Tibial artery (tissue), 4 donors: ENCODE measurements around the gene CCDC88B.

ENCODE experiments used
- DNase-seq, 2 donors: peaks; one replicate each; pipeline ENCODE4 v3.0.0-alpha.2; 2019
- H3K27ac ChIP-seq, 2 donors: fragments of 200-600 bp; sonication (generic) in 1 of 2; 1 replicate in 1 of 2; 2 replicates in 1 of 2; pipeline ENCODE4 v1.5.1; 2018 to 2019; ENCODE audit warnings: mild to moderate bottlenecking in 1 of 2
- H3K27me3 ChIP-seq, 2 donors: fragments of 200-600 bp; sonication (generic) in 1 of 2; one replicate each; pipeline versions ENCODE4 v1.5.1 to v1.6.0; 2016 to 2019
- H3K36me3 ChIP-seq, 3 donors: fragments of 200-600 bp; sonication (generic) in 2 of 3; one replicate each; pipeline ENCODE4 v1.5.1; 2016 to 2019; ENCODE audit warnings: mild to moderate bottlenecking in 2 of 3
- H3K4me1 ChIP-seq, 4 donors: fragments of 200-600 bp; sonication (generic) in 2 of 4; 1 replicate in 3 of 4; 2 replicates in 1 of 4; pipeline ENCODE4 v1.5.1; 2016 to 2019
- H3K4me3 ChIP-seq, 2 donors: fragments of 200-600 bp; sonication (generic) in 1 of 2; 1 replicate in 1 of 2; 2 replicates in 1 of 2; pipeline ENCODE4 v1.5.1; 2018 to 2019; ENCODE audit warnings: mild to moderate bottlenecking in 2 of 2
- H3K9me3 ChIP-seq, 3 donors: fragments of 200-600 bp; sonication (generic) in 1 of 3; one replicate each; pipeline ENCODE4 v1.5.1; 2016 to 2019
- CTCF ChIP-seq, 2 experiments: fragments of 200-600 bp in 1 of 2; fragments of 450-650 bp in 1 of 2; IDR thresholded peaks; one replicate each; pipeline ENCODE4 v1.5.1; 2017 to 2019; ENCODE audit warnings: antibody characterized with exemption in 2 of 2, mild to moderate bottlenecking in 1 of 2, moderate library complexity in 1 of 2
- intact Hi-C: fragments of 100-400 bp; cut with DNase I; formaldehyde crosslinking; loops from one replicate; pipeline ENCODE4 v1.15.0; 2023; ENCODE audit warnings: low total_unique reads

The CCDC88B gene

GRCh38 chr11:64385945-64386704, 46.1 kb downstream of the CCDC88B start:
- no peaks in the 10 kb centered on the region for H3K36me3 ChIP-seq
- H3K27ac ChIP-seq, result peak overlapping the region; percentile 65 to 66
- H3K9me3 ChIP-seq, result no peaks in the 10 kb centered on the region
- no peak for DNase-seq
- H3K4me3 ChIP-seq, result no peak overlapping the region
- H3K4me1 ChIP-seq, result peaks cover 9 to 26% (median 20%) of the 10 kb centered on the region in 4 donors
- intact Hi-C loops, result loop anchor here (10.0 kb wide), 1 partner anchor 339 kb away; the partner anchor contains the start of gene NRXN2
- H3K27me3 ChIP-seq, result no peaks in the 10 kb centered on the region
- TF ChIP-seq CTCF (IDR thresholded peaks at IDR 0.05), result no peak

GRCh38 chr11:64387916-64388315, 47.9 kb downstream of the CCDC88B start:
- Histone ChIP-seq H3K27me3 (no peaks in the 10 kb centered on the region), H3K9me3 (no peaks in the 10 kb centered on the region), H3K4me1 (peaks cover 9 to 26% (median 20%) of the 10 kb centered on the region in 4 donors), H3K36me3 (no peaks in the 10 kb centered on the region), H3K27ac (no peak overlapping the region), H3K4me3 (no peak overlapping the region)
- intact Hi-C loops, result loop anchor here (10.0 kb wide), 1 partner anchor 337 kb away; the partner anchor contains the start of gene NRXN2
- TF ChIP-seq CTCF (IDR thresholded peaks at IDR 0.05), result no peak
- DNase-seq, result no peak

GRCh38 chr11:64388894-64389293, 48.9 kb downstream of the CCDC88B start:
- Histone ChIP-seq H3K36me3 (no peaks in the 10 kb centered on the region), H3K9me3 (no peaks in the 10 kb centered on the region), H3K27me3 (no peaks in the 10 kb centered on the region), H3K27ac (no peak overlapping the region), H3K4me3 (no peak overlapping the region), H3K4me1 (peaks cover 9 to 23% (median 20%) of the 10 kb centered on the region in 4 donors)
- DNase-seq, result no peak
- TF ChIP-seq CTCF (IDR thresholded peaks at IDR 0.05), result no peak
- intact Hi-C loops, result loop anchor here (10.0 kb wide), 1 partner anchor 336 kb away; the partner anchor contains the start of gene NRXN2

GRCh38 chr11:64389851-64390250, 49.8 kb downstream of the CCDC88B start:
- no peaks in the 10 kb centered on the region for H3K36me3 ChIP-seq
- peaks cover 5 to 14% (median 10%) of the 10 kb centered on the region in 4 donors for H3K4me1 ChIP-seq
- no peak overlapping the region for H3K27ac ChIP-seq
- TF ChIP-seq CTCF (IDR thresholded peaks at IDR 0.05), result no peak
- intact Hi-C loops, result loop anchor here (10.0 kb wide), 1 partner anchor 335 kb away; the partner anchor contains the start of gene NRXN2
- no peak for DNase-seq
- no peaks in the 10 kb centered on the region for H3K9me3 ChIP-seq
- no peaks in the 10 kb centered on the region for H3K27me3 ChIP-seq
- no peak overlapping the region for H3K4me3 ChIP-seq

GRCh38 chr11:64390558-64390957, 50.6 kb downstream of the CCDC88B start:
- no peaks in the 10 kb centered on the region for H3K36me3 ChIP-seq
- H3K4me1 ChIP-seq, result peaks cover 0 to 8% (median 5%) of the 10 kb centered on the region in 4 donors
- no peak for DNase-seq
- no peaks in the 10 kb centered on the region for H3K9me3 ChIP-seq
- no peak for TF ChIP-seq CTCF (IDR thresholded peaks at IDR 0.05)
- no peaks in the 10 kb centered on the region for H3K27me3 ChIP-seq
- H3K27ac ChIP-seq, result no peak overlapping the region
- no peak overlapping the region for H3K4me3 ChIP-seq
- intact Hi-C loops, result no loop called here
